Breast epithelium (tissue), 4 donors: Measurements from ENCODE around the gene PNPLA1. TPM values are rescaled to one million over a fixed set of nuclear protein-coding genes. Genes with fewer than 3 reads are reported as not detected.

ENCODE experiments used
- DNase-seq, 2 donors: peaks; one replicate each; pipeline ENCODE4 v3.0.0-alpha.2; 2019; ENCODE audit warnings: low spot score in 2 of 2
- H3K27ac ChIP-seq, 2 donors: fragments of 200-600 bp; sonication (generic) in 1 of 2; one replicate each; pipeline ENCODE4 v1.5.1; 2016 to 2019; ENCODE audit warnings: mild to moderate bottlenecking in 1 of 2
- H3K27me3 ChIP-seq, 2 donors: fragments of 200-600 bp; sonication (generic) in 1 of 2; one replicate each; pipeline versions ENCODE4 v1.5.1 to v1.6.0; 2017 to 2019; ENCODE audit warnings: control low read depth in 1 of 2, mild to moderate bottlenecking in 1 of 2
- H3K36me3 ChIP-seq: fragments of 200-600 bp; one replicate; pipeline ENCODE4 v1.5.1; 2019
- H3K4me1 ChIP-seq, 2 donors: fragments of 200-600 bp; sonication (generic); one replicate each; pipeline ENCODE4 v1.5.1; 2016 to 2019; ENCODE audit warnings: control low read depth in 1 of 2
- H3K4me3 ChIP-seq, 3 donors: fragments of 200-600 bp; sonication (generic); 1 replicate in 2 of 3; 2 replicates in 1 of 3; pipeline ENCODE4 v1.5.1; 2016 to 2019; ENCODE audit warnings: mild to moderate bottlenecking in 3 of 3, moderate library complexity in 2 of 3
- H3K9me3 ChIP-seq, 2 donors: fragments of 200-600 bp; sonication (generic) in 1 of 2; one replicate each; pipeline ENCODE4 v1.5.1; 2016 to 2019; ENCODE audit warnings: control low read depth in 1 of 2
- CTCF ChIP-seq, 3 donors: fragments of 450-650 bp; IDR thresholded peaks; one replicate each; pipeline ENCODE4 v1.5.1; 2016 to 2017; ENCODE audit warnings: antibody characterized with exemption in 3 of 3, mild to moderate bottlenecking in 3 of 3, moderate library complexity in 3 of 3
- POLR2A ChIP-seq: fragments of 450-650 bp; IDR thresholded peaks from one replicate; pipeline ENCODE4 v1.6.1; 2016; ENCODE audit warnings: antibody characterized with exemption, mild to moderate bottlenecking, moderate library complexity
- POLR2AphosphoS5 ChIP-seq, 3 donors: sonication (generic); formaldehyde crosslinking; IDR thresholded peaks; one replicate each; pipeline ENCODE4 v1.6.1; 2017; ENCODE audit warnings: antibody characterized with exemption in 3 of 3
- intact Hi-C: fragments of 100-400 bp; cut with DNase I; formaldehyde crosslinking; loops from one replicate; pipeline ENCODE4 v1.15.1; 2023; ENCODE audit warnings: low total_unique reads
- total RNA-seq, 3 donors: library from RNA; depleted of rRNA; stranded (reverse); fragments of >200 nt; gene quantifications; one replicate each; pipeline ENCODE4 v1.1.0, GENCODE V29; 2016

Gene PNPLA1
- total RNA-seq, 3 donors from 2014 or later = not detected

- Histone ChIP-seq H3K4me1 (no peaks in the 10 kb centered on the region), H3K27me3 (no peaks in the 10 kb centered on the region), H3K9me3 (no peaks in the 10 kb centered on the region), H3K4me3 (no peak overlapping the region), H3K27ac (no peak overlapping the region), H3K36me3 (no peaks in the 10 kb centered on the region)
- TF ChIP-seq POLR2A = no peak
- no peak for TF ChIP-seq CTCF (IDR thresholded peaks at IDR 0.05)
- no peak for TF ChIP-seq POLR2AphosphoS5 (IDR thresholded peaks at IDR 0.05)
- intact Hi-C loops = no loop called here
- no peak for DNase-seq
These were observed 28.2 kb downstream of the PNPLA1 start for GRCh38 chr6:36298027-36298426.

GRCh38 chr6:36301085-36301658, 31.3 kb downstream of the PNPLA1 start:
- no peak for TF ChIP-seq POLR2A
- TF ChIP-seq CTCF (IDR thresholded peaks at IDR 0.05) = no peak
- TF ChIP-seq POLR2AphosphoS5 (IDR thresholded peaks at IDR 0.05) = no peak
- Histone ChIP-seq H3K4me3 (no peak overlapping the region), H3K4me1 (no peaks in the 10 kb centered on the region), H3K27me3 (no peaks in the 10 kb centered on the region), H3K36me3 (no peaks in the 10 kb centered on the region), H3K27ac (no peak overlapping the region), H3K9me3 (no peaks in the 10 kb centered on the region)
- intact Hi-C loops = no loop called here
- DNase-seq = no peak

GRCh38 chr6:36301781-36302180, 31.9 kb downstream of the PNPLA1 start:
- no peaks in the 10 kb centered on the region for H3K4me1 ChIP-seq
- no peaks in the 10 kb centered on the region for H3K9me3 ChIP-seq
- H3K27me3 ChIP-seq = no peaks in the 10 kb centered on the region
- intact Hi-C loops = no loop called here
- H3K27ac ChIP-seq = no peak overlapping the region
- no peak overlapping the region for H3K4me3 ChIP-seq
- TF ChIP-seq POLR2AphosphoS5 (IDR thresholded peaks at IDR 0.05) = no peak
- TF ChIP-seq POLR2A = no peak
- TF ChIP-seq CTCF (IDR thresholded peaks at IDR 0.05) = no peak
- no peaks in the 10 kb centered on the region for H3K36me3 ChIP-seq
- DNase-seq = no peak

GRCh38 chr6:36302227-36302976, 32.5 kb downstream of the PNPLA1 start:
- H3K27me3 ChIP-seq = no peaks in the 10 kb centered on the region
- TF ChIP-seq POLR2AphosphoS5 (IDR thresholded peaks at IDR 0.05) = no peak
- TF ChIP-seq CTCF (IDR thresholded peaks at IDR 0.05) = peak; percentile 85 to 93 (median 89)
- TF ChIP-seq POLR2A = no peak
- intact Hi-C loops = no loop called here
- H3K4me3 ChIP-seq = no peak overlapping the region
- no peaks in the 10 kb centered on the region for H3K36me3 ChIP-seq
- no peaks in the 10 kb centered on the region for H3K9me3 ChIP-seq
- peak; percentile 77 to 83 for DNase-seq
- no peaks in the 10 kb centered on the region for H3K4me1 ChIP-seq
- no peak overlapping the region for H3K27ac ChIP-seq

- Histone ChIP-seq H3K27me3 (no peaks in the 10 kb centered on the region), H3K4me3 (no peak overlapping the region), H3K9me3 (no peaks in the 10 kb centered on the region), H3K36me3 (no peaks in the 10 kb centered on the region), H3K4me1 (no peaks in the 10 kb centered on the region), H3K27ac (no peak overlapping the region)
- DNase-seq = no peak
- TF ChIP-seq POLR2A = no peak
- intact Hi-C loops = no loop called here
These were observed 36.0 kb downstream of the PNPLA1 start for GRCh38 chr6:36305885-36306284.
